ENCODE measurements around the gene THBS4.

DNA sequence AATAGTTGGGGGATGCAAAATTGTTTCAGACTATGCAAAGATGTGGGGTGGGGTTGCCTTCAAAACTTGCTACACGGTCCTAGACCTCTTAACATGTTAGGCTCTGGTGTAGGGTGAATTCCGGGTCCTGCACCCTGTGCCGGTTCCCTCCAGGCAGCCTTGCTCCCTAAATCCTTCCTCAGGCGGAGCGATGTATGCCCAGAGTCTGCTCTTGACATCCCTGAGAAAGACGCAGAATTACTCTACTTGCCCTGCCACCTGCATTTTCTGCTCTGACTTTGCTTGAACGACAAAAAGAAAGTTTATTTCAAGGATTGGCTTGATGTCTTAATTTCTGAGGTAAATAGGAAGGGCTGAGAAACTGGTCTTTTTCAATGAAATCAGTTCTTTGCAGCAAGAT is 691 bp downstream of the THBS4 start:
- no peak for TF ChIP-seq EZH2phosphoT487 (IDR thresholded peaks at IDR 0.05; ENCODE audit: low read length)
- TF ChIP-seq, protein P1, sequence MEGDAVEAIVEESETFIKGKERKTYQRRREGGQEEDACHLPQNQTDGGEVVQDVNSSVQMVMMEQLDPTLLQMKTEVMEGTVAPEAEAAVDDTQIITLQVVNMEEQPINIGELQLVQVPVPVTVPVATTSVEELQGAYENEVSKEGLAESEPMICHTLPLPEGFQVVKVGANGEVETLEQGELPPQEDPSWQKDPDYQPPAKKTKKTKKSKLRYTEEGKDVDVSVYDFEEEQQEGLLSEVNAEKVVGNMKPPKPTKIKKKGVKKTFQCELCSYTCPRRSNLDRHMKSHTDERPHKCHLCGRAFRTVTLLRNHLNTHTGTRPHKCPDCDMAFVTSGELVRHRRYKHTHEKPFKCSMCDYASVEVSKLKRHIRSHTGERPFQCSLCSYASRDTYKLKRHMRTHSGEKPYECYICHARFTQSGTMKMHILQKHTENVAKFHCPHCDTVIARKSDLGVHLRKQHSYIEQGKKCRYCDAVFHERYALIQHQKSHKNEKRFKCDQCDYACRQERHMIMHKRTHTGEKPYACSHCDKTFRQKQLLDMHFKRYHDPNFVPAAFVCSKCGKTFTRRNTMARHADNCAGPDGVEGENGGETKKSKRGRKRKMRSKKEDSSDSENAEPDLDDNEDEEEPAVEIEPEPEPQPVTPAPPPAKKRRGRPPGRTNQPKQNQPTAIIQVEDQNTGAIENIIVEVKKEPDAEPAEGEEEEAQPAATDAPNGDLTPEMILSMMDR (IDR thresholded peaks at IDR 0.05; ENCODE audit: low read length): no peak
- TF ChIP-seq EZH2 (optimal IDR thresholded peaks at IDR 0.05; ENCODE audit: low read depth, low read length): no peak
